ENCODE results near the gene SDC3.
"Not testable (repeated sequence)": the region's sequence is repeated elsewhere in the genome, so short reads cannot be mapped to it uniquely, and the experiment has no call there.

Gene SDC3

GRCh38 chr1:30936541-30937171 is 28.1 kb upstream of the SDC3 start:
- no peak for DNase-seq (ENCODE audit: low read depth)
- TF ChIP-seq, protein P1, sequence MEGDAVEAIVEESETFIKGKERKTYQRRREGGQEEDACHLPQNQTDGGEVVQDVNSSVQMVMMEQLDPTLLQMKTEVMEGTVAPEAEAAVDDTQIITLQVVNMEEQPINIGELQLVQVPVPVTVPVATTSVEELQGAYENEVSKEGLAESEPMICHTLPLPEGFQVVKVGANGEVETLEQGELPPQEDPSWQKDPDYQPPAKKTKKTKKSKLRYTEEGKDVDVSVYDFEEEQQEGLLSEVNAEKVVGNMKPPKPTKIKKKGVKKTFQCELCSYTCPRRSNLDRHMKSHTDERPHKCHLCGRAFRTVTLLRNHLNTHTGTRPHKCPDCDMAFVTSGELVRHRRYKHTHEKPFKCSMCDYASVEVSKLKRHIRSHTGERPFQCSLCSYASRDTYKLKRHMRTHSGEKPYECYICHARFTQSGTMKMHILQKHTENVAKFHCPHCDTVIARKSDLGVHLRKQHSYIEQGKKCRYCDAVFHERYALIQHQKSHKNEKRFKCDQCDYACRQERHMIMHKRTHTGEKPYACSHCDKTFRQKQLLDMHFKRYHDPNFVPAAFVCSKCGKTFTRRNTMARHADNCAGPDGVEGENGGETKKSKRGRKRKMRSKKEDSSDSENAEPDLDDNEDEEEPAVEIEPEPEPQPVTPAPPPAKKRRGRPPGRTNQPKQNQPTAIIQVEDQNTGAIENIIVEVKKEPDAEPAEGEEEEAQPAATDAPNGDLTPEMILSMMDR (conservative IDR thresholded peaks at IDR 0.05; ENCODE audit: control insufficient read depth, insufficient read depth, low read depth, low read length): no peak
- no peak overlapping the region for H3K4me3 ChIP-seq (ENCODE audit: control insufficient read depth, low read depth, low read length)

DNA sequence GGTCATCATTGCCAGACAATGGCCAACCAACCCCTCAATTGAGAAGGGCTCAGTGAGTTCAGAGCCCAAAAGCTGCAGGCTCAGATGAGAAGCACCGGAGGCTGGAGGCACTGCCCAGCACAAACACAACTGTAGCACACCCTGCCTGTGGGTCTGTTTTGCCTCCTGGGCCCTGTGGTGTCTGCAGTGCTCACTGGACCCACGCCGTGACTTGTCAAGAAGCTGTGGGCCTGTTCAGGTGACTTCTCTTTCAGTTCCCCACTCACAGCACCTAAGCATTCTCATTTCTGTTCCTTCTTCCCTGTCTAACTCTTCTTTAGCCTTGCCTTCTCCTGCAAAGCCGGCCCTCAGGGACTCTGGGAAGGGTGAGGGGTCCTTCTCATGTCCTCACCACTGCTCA is 27.2 kb upstream of the SDC3 start:
- H3K4me3 ChIP-seq (ENCODE audit: control insufficient read depth, low read depth, low read length); DNase-seq (ENCODE audit: low read depth): not testable (repeated sequence)

DNA sequence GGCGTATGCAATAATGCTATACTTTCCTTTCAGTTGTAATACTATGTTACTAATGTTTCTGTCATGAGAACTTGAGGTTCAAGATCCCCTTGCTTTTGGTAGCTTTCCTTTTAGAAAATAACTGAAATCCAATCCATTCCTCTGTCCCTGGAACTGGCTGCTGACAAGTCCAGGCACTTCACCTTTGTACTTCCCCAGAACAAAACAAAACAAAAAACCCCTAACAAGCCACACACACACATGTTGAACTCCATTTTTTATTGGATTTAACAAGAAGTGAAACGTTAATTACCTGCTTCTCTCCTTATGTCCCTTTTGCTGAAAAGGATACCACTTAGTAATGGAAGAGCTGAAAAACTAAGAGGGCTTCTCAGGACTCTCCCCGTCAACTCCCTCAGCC is 26.1 kb upstream of the SDC3 start:
- no peak for DNase-seq (ENCODE audit: low read depth)
- TF ChIP-seq, protein P1 (conservative IDR thresholded peaks at IDR 0.05; ENCODE audit: control insufficient read depth, insufficient read depth, low read depth, low read length): no peak

DNA sequence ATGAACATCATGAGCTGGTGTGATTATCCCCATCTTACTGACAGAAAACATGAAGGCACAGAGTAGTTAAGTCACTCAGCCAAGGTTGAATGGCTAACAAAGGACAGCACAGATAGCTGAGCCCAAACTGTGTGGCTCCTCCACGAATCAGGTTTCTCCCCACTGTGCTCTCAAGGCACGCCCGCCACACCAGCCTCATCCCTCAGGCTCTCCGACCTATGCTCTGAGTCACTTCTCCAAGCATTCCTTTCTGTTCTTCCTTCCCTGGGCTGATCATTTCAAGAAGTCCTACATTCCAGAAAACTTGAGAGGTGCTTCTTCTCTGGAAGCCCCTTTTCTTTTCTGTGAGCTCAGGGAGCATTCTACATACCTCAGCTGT is 25.3 kb upstream of the SDC3 start:
- DNase-seq (ENCODE audit: low read depth): peak; percentile 49
- TF ChIP-seq, protein P1 (conservative IDR thresholded peaks at IDR 0.05; ENCODE audit: control insufficient read depth, insufficient read depth, low read depth, low read length): no peak
- no peak overlapping the region for H3K4me3 ChIP-seq (ENCODE audit: control insufficient read depth, low read depth, low read length)

More for the DNA sequence above, 26.1 kb upstream of the SDC3 start:
- H3K4me3 ChIP-seq (ENCODE audit: control insufficient read depth, low read depth, low read length): no peak overlapping the region

DNA sequence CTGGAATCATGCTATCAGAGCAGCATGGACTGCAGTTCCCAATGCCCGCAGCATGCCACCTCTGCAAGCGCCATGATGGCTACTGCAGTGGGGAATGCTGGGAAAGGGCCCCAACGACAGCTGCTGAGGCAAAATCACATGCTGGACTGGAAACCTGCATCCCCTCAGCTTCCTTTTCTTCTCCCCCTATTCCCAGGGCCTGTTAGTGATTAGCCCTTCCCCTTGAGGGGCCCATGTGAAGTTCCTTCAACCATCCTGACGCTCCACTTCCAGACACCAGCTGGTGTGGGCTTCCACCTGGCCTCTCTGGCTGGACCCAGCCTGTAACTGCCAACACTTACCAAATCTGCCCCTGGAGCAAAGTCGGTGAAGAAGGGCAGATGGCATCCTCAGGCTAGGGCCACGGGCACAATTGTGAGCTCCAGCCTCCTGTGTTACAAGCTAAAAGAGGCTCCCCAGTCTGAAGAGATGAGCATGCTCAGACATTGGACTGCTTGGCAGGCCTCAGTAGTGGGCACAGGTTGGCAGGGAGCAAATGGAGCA is 22.1 kb upstream of the SDC3 start:
- no peak overlapping the region for H3K4me3 ChIP-seq (ENCODE audit: control insufficient read depth, low read depth, low read length)
- DNase-seq (ENCODE audit: low read depth): no peak
- TF ChIP-seq, protein P1 (conservative IDR thresholded peaks at IDR 0.05; ENCODE audit: control insufficient read depth, insufficient read depth, low read depth, low read length): no peak

DNA sequence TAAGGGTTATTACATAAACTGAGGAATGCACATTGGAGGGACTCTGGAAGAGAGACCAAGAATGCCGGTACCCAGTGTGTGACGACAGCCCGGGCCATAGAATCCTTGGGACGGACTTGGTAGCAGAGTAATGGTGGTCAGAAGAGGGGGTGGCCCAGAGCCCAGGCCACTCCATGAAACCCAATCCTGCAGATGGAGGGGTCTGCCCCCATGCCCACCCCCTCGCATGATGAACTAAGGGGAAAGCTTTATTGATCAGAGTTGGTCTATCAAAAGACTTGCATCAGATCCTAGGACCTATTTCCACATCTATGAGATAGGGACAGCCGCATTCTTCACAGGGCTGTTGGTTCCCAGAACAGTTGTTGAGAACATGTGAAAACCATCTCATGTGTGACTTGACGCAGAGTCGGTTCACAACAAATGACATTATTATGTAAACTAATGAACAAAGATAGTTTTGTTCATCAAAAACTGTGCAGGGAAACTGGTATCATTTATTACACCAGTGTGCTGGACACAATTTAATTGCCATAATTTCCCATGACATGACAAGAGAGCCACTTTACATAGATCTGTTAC is 21.5 kb upstream of the SDC3 start:
- no peak for DNase-seq (ENCODE audit: low read depth)
- TF ChIP-seq, protein P1 (conservative IDR thresholded peaks at IDR 0.05; ENCODE audit: control insufficient read depth, insufficient read depth, low read depth, low read length): no peak
- H3K4me3 ChIP-seq (ENCODE audit: control insufficient read depth, low read depth, low read length): no peak overlapping the region

GRCh38 chr1:30929135-30929889 is 20.8 kb upstream of the SDC3 start:
- DNase-seq (ENCODE audit: low read depth): peak; percentile 48
- no peak overlapping the region for H3K4me3 ChIP-seq (ENCODE audit: control insufficient read depth, low read depth, low read length)
- TF ChIP-seq, protein P1 (conservative IDR thresholded peaks at IDR 0.05; ENCODE audit: control insufficient read depth, insufficient read depth, low read depth, low read length): peak; percentile 79
